K562 (cell line): ENCODE data around the gene BEST4. TPM values are rescaled to one million over a fixed set of nuclear protein-coding genes. Genes with fewer than 3 reads are reported as not detected.

Experiments
- ARID2 ChIP-seq: fragments of 450-650 bp; IDR thresholded peaks from 2 replicates; pipeline ENCODE4 v1.6.1; 2017; ENCODE audit warnings: antibody characterized with exemption, mild to moderate bottlenecking
- BRCA1 ChIP-seq, 2 experiments: fragments of 450-650 bp in 1 of 2; sonication (generic) in 1 of 2; formaldehyde crosslinking in 1 of 2; IDR thresholded peaks; 2 replicates each; pipeline versions ENCODE4 v1.5.0 to v1.6.1; 2017 to 2020; ENCODE audit warnings: mild to moderate bottlenecking in 1 of 2, missing genetic modification reagents in 1 of 2
- CHD4 ChIP-seq: fragments of 200-600 bp; sonication (generic); IDR thresholded peaks from 3 replicates; pipeline ENCODE4 v1.6.1; 2012; ENCODE audit warnings: low read depth, mild to moderate bottlenecking, mixed read lengths, low read length, inconsistent platforms; ENCODE audit not compliant: insufficient read depth, insufficient replicate concordance, poor library complexity, severe bottlenecking
- DACH1 ChIP-seq: fragments of 450-650 bp; IDR thresholded peaks from 2 replicates; pipeline ENCODE4 v1.6.1; 2018; ENCODE audit not compliant: partially characterized antibody
- EZH2 ChIP-seq: IDR thresholded peaks from 2 replicates; pipeline ENCODE4 v1.6.1; 2012; ENCODE audit warnings: low read depth, mild to moderate bottlenecking, inconsistent platforms, low read length, borderline replicate concordance
- KAT2B ChIP-seq: IDR thresholded peaks from one replicate; pipeline ENCODE4 v1.6.1; 2012; ENCODE audit warnings: low read depth, mild to moderate bottlenecking, control low read depth, inconsistent platforms, low read length, moderate library complexity
- KLF16 ChIP-seq: IDR thresholded peaks from 2 replicates; pipeline ENCODE4 v1.6.1; 2016; ENCODE audit warnings: antibody characterized with exemption
- MAZ ChIP-seq, 2 experiments: fragments of 450-650 bp in 1 of 2; sonication (generic) in 1 of 2; formaldehyde crosslinking; IDR thresholded peaks in 1 of 2; conservative IDR thresholded peaks in 1 of 2; 2 replicates each; pipeline versions ENCODE4 v1.4.0 to v1.5.0; 2020; ENCODE audit warnings: mild to moderate bottlenecking in 1 of 2, missing genetic modification reagents in 1 of 2
- NFE2L1 ChIP-seq: fragments of 450-650 bp; IDR thresholded peaks from 2 replicates; pipeline ENCODE4 v1.6.1; 2016; ENCODE audit warnings: missing genetic modification characterization, low read depth, mild to moderate bottlenecking, missing compliant biosample characterization, moderate library complexity, borderline replicate concordance
- NFXL1 ChIP-seq: fragments of 450-650 bp; formaldehyde crosslinking; IDR thresholded peaks from 2 replicates; pipeline ENCODE4 v1.4.0; 2021; ENCODE audit warnings: mild to moderate bottlenecking
- RAD51 ChIP-seq: fragments of 450-650 bp; IDR thresholded peaks from 2 replicates; pipeline ENCODE4 v1.7.1; 2016; ENCODE audit warnings: low read depth, mild to moderate bottlenecking, borderline replicate concordance
- SNRNP70 ChIP-seq: fragments of 200-400 bp; formaldehyde crosslinking; optimal IDR thresholded peaks from 2 replicates; pipeline ENCODE3; 2017; ENCODE audit warnings: low read depth, low read length
- TARDBP ChIP-seq: fragments of 450-650 bp; IDR thresholded peaks from 2 replicates; pipeline ENCODE4 v1.6.1; 2016
- ZBED1 ChIP-seq: IDR thresholded peaks from 2 replicates; pipeline ENCODE4 v1.6.1; 2014
- ZNF232 ChIP-seq: sonication (generic); formaldehyde crosslinking; IDR thresholded peaks from 2 replicates; pipeline ENCODE4 v1.8.0; 2022; ENCODE audit warnings: mild to moderate bottlenecking, missing genetic modification reagents
- ZNF41 ChIP-seq: fragments of 250-450 bp; sonication (Bioruptor Pico); conservative IDR thresholded peaks from 2 replicates; pipeline ENCODE4 v1.4.0; 2020; ENCODE audit warnings: mild to moderate bottlenecking
- ZNF583 ChIP-seq: fragments of 250-450 bp; sonication (Bioruptor Pico); IDR thresholded peaks from 2 replicates; pipeline ENCODE4 v1.4.0; 2020
- ZNF668 ChIP-seq: fragments of 250-450 bp; sonication (Bioruptor Pico); IDR thresholded peaks from 2 replicates; pipeline ENCODE4 v1.8.0; 2022; ENCODE audit warnings: mild to moderate bottlenecking, inconsistent platforms
- polyA plus RNA-seq, 8 experiments: library from polyadenylated mRNA; depleted of rRNA in 4 of 8; stranded (reverse) in 5 of 8; unstranded in 3 of 8; fragments of >200 nt; fragmentation: Nextera tagmentation in 2 of 8; fragmentation: Illumina TruSeq in 1 of 8; extraction: Ambion mirVana in 2 of 8; extraction: Trizol in 1 of 8; gene quantifications; 2 replicates each; pipeline versions ENCODE4 v1.2.1 to v1.2.3, GENCODE V29; 2011 to 2014; ENCODE audit warnings: inconsistent platforms in 1 of 8, missing spikeins in 1 of 8
- total RNA-seq, 7 experiments: library from RNA; depleted of rRNA in 6 of 7; stranded (reverse); fragments of >200 nt in 6 of 7; fragmentation: Illumina TruSeq in 2 of 7; extraction: Trizol in 2 of 7; gene quantifications; 2 replicates each; pipeline versions ENCODE4 v1.2.1 to v1.2.3, GENCODE V29; 2011 to 2021; ENCODE audit warnings: low replicate concordance in 1 of 7
- TF ChIP-seq, protein P1 (sequence below), 2 experiments: fragments of 450-650 bp; formaldehyde crosslinking in 1 of 2; IDR thresholded peaks; 2 replicates each; pipeline versions ENCODE4 v1.4.0 to v1.6.1; 2014 to 2020; ENCODE audit warnings: mild to moderate bottlenecking in 2 of 2, borderline replicate concordance in 1 of 2, low read depth in 1 of 2
- TF ChIP-seq, protein P2 (sequence below): sonication (generic); formaldehyde crosslinking; IDR thresholded peaks from 2 replicates; pipeline ENCODE4 v1.9.0; 2022; ENCODE audit warnings: mild to moderate bottlenecking, missing genetic modification reagents

BEST4 gene
- total and polyA plus RNA-seq, 9 of the 15 experiments (the other 6 are each of a cell fraction or from before 2014, with no cell fraction given) = 0.07 to 0.11 TPM; not detected in 7

DNA sequence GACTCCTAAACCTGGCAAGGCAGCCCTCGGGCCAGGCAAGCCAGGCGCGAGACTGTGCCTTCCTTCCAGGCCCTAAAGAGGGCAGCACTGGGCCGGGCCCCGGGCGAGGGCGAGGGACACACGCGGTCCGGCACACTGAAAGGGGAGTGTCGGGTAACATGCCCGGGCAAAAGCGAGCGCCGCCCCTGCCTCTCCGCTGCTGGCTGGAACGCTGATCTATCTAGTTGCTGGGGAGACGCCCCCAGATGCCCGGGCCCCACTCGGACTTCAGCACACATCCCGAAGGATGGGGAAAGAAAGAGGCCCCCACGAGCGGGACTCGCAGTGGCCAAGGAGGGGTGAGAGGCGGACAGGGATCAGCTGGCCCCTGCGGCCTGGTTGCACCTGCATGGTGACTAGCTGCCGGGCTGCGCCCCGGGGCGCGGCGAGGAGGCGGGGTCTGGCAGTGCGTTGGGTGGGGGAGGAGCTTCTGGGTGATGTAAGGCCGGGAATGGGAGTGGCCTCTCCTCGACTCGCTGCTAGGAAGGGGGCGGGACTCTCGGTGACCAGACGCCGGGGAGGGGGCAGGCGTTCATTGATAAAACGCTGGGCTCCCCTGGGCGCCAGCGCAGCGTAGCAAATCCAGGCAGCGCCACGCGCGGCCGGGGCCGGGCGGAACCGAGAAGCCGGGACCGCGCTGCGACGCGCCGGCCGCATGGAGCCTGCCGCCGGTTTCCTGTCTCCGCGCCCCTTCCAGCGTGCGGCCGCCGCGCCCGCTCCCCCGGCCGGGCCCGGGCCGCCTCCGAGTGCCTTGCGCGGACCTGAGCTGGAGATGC lies 12.0 kb upstream of the BEST4 start, which contains the start of gene PLK3 (continued):
- peak; percentile 79 to 86 for TF ChIP-seq MAZ (CRISPR knock-in tag; conservative IDR thresholded peaks at IDR 0.05 in 1 of 2, IDR thresholded peaks at IDR 0.05 in 1 of 2)
- no peak for TF ChIP-seq ZNF232
- TF ChIP-seq, protein P1, sequence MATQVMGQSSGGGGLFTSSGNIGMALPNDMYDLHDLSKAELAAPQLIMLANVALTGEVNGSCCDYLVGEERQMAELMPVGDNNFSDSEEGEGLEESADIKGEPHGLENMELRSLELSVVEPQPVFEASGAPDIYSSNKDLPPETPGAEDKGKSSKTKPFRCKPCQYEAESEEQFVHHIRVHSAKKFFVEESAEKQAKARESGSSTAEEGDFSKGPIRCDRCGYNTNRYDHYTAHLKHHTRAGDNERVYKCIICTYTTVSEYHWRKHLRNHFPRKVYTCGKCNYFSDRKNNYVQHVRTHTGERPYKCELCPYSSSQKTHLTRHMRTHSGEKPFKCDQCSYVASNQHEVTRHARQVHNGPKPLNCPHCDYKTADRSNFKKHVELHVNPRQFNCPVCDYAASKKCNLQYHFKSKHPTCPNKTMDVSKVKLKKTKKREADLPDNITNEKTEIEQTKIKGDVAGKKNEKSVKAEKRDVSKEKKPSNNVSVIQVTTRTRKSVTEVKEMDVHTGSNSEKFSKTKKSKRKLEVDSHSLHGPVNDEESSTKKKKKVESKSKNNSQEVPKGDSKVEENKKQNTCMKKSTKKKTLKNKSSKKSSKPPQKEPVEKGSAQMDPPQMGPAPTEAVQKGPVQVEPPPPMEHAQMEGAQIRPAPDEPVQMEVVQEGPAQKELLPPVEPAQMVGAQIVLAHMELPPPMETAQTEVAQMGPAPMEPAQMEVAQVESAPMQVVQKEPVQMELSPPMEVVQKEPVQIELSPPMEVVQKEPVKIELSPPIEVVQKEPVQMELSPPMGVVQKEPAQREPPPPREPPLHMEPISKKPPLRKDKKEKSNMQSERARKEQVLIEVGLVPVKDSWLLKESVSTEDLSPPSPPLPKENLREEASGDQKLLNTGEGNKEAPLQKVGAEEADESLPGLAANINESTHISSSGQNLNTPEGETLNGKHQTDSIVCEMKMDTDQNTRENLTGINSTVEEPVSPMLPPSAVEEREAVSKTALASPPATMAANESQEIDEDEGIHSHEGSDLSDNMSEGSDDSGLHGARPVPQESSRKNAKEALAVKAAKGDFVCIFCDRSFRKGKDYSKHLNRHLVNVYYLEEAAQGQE (IDR thresholded peaks at IDR 0.05; ENCODE audit: borderline replicate concordance) = peak; percentile 78
- TF ChIP-seq, protein P1 (CRISPR knock-in tag; IDR thresholded peaks at IDR 0.05; ENCODE audit: low read depth) = peak; percentile 60
- TF ChIP-seq ZNF668 = 0 out of 2 replicates have a peak, but pooled peaks have one; percentile 30
- no peak for TF ChIP-seq EZH2
- no peak for TF ChIP-seq NFE2L1 (tag)
- TF ChIP-seq RAD51 = peak; percentile 61; the same call in 1 of the 2 replicates
- TF ChIP-seq ARID2 = no peak
- no peak for TF ChIP-seq KAT2B
- peak; percentile 99 for TF ChIP-seq DACH1
- TF ChIP-seq CHD4 = no peak
- TF ChIP-seq TARDBP = peak; percentile 90; the same call in 1 of the 2 replicates
- TF ChIP-seq SNRNP70 = no peak
- 0 out of 2 replicates have a peak, but pooled peaks have one; percentile 46 for TF ChIP-seq ZBED1
- peak; percentile 70 for TF ChIP-seq KLF16
- TF ChIP-seq BRCA1 (IDR thresholded peaks at IDR 0.05) = no peak
- TF ChIP-seq BRCA1 (CRISPR knock-in tag; IDR thresholded peaks at IDR 0.05) = no peak
- 0 out of 2 replicates have a peak, but pooled peaks have one; percentile 46 for TF ChIP-seq ZNF41 (CRISPR knock-in tag)
- TF ChIP-seq NFXL1 (CRISPR knock-in tag) = no peak
- TF ChIP-seq ZNF583 (CRISPR knock-in tag) = peak; percentile 86
- TF ChIP-seq, protein P2, sequence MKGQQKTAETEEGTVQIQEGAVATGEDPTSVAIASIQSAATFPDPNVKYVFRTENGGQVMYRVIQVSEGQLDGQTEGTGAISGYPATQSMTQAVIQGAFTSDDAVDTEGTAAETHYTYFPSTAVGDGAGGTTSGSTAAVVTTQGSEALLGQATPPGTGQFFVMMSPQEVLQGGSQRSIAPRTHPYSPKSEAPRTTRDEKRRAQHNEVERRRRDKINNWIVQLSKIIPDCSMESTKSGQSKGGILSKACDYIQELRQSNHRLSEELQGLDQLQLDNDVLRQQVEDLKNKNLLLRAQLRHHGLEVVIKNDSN = no peak; the same call in 1 of the 2 replicates
